AG04449 (cell line): ENCODE measurements around the gene ZBTB33.

Experiments
- CTCF ChIA-PET: fragments of 350-600 bp; formaldehyde crosslinking; extraction: SDS; loops from one replicate; lab custom pipeline; 2021; ENCODE audit warnings: antibody characterized with exemption; lab: Yijun Ruan, JAX
- POLR2A ChIA-PET: fragments of 400-600, 350-600 bp; formaldehyde crosslinking; extraction: SDS; loops from one replicate; lab custom pipeline; 2020; ENCODE audit warnings: antibody characterized with exemption, inconsistent platforms; lab: Yijun Ruan, JAX
- DNase-seq: peaks from one replicate; pipeline ENCODE4 v3.0.0-alpha.2; 2010; ENCODE audit warnings: low read depth, low spot score
- H3K4me3 ChIP-seq: 2 replicates; pipeline ENCODE4 v1.5.1; 2011; ENCODE audit warnings: low read depth, mild to moderate bottlenecking, control low read depth, low read length
- CTCF ChIP-seq: IDR thresholded peaks from one replicate; pipeline ENCODE4 v1.5.1; 2011; ENCODE audit warnings: mild to moderate bottlenecking, moderate library complexity, low read length, control low read depth, inconsistent platforms; ENCODE audit not compliant: insufficient read depth; ENCODE audit errors: missing control alignments

Gene ZBTB33

GRCh38 chrX:120287513-120288112 is 37.0 kb downstream of the ZBTB33 start:
- no peak for DNase-seq
- ChIA-PET POLR2A (no interaction called here), CTCF (no interaction called here)
- no peak overlapping the region for H3K4me3 ChIP-seq
- TF ChIP-seq CTCF: no peak

GRCh38 chrX:120290107-120290506 is 39.5 kb downstream of the ZBTB33 start:
- no peak for TF ChIP-seq CTCF
- POLR2A ChIA-PET: no interaction called here
- CTCF ChIA-PET: no interaction called here
- no peak overlapping the region for H3K4me3 ChIP-seq
- no peak for DNase-seq

- CTCF ChIA-PET: no interaction called here
- H3K4me3 ChIP-seq: no peak overlapping the region
- no peak for DNase-seq
- POLR2A ChIA-PET: no interaction called here
- no peak for TF ChIP-seq CTCF
Observed at GRCh38 chrX:120291211-120291610, 40.6 kb downstream of the ZBTB33 start.

GRCh38 chrX:120293015-120293414 is 42.4 kb downstream of the ZBTB33 start:
- no peak for TF ChIP-seq CTCF
- no peak for DNase-seq
- POLR2A ChIA-PET: no interaction called here
- CTCF ChIA-PET: no interaction called here
- no peak overlapping the region for H3K4me3 ChIP-seq

- DNase-seq: no peak
- ChIA-PET CTCF (no interaction called here), POLR2A (no interaction called here)
- H3K4me3 ChIP-seq: no peak overlapping the region
- no peak for TF ChIP-seq CTCF
Observed at GRCh38 chrX:120294651-120295050, 44.0 kb downstream of the ZBTB33 start.

- TF ChIP-seq CTCF: no peak
- H3K4me3 ChIP-seq: no peak overlapping the region
- CTCF ChIA-PET: no interaction called here
- no peak for DNase-seq
- POLR2A ChIA-PET: no interaction called here
Observed at GRCh38 chrX:120297923-120298322, 47.3 kb downstream of the ZBTB33 start.
